Epithelial cell of esophagus (primary cell): ENCODE measurements around the gene TAC4.

Experiments
- DNase-seq: peaks from one replicate; pipeline ENCODE4 v3.0.0; 2010; ENCODE audit warnings: low read depth
- H3K4me3 ChIP-seq: 2 replicates; pipeline ENCODE4 v1.5.1; 2011; ENCODE audit warnings: mild to moderate bottlenecking, low read length, control low read depth
- TF ChIP-seq, protein P1 (sequence below): IDR thresholded peaks from 2 replicates; pipeline ENCODE4 v1.5.1; 2011; ENCODE audit warnings: low read depth, mild to moderate bottlenecking, low read length, control low read depth, inconsistent platforms; ENCODE audit not compliant: insufficient read depth; ENCODE audit errors: missing control alignments

Gene TAC4

DNA sequence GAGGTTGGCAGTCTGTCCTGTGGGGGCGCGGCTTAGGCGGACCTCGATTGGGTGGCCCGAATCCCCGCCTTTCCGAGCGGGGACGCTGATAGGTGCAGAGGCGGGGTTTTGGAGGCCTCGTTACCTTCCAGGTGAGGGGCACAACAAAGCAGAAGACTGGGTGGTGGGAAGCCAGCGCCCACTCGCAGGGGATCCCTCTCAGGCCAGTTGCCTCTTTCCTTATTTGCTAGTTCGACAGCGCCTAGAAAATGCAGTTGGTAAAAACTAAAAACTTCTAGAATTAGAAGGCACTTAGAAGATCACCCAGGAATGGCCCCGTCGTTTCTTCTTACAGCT lies 58.7 kb downstream of the TAC4 start:
- peak overlapping the region; percentile 99 for H3K4me3 ChIP-seq
- no peak for DNase-seq
- TF ChIP-seq, protein P1, sequence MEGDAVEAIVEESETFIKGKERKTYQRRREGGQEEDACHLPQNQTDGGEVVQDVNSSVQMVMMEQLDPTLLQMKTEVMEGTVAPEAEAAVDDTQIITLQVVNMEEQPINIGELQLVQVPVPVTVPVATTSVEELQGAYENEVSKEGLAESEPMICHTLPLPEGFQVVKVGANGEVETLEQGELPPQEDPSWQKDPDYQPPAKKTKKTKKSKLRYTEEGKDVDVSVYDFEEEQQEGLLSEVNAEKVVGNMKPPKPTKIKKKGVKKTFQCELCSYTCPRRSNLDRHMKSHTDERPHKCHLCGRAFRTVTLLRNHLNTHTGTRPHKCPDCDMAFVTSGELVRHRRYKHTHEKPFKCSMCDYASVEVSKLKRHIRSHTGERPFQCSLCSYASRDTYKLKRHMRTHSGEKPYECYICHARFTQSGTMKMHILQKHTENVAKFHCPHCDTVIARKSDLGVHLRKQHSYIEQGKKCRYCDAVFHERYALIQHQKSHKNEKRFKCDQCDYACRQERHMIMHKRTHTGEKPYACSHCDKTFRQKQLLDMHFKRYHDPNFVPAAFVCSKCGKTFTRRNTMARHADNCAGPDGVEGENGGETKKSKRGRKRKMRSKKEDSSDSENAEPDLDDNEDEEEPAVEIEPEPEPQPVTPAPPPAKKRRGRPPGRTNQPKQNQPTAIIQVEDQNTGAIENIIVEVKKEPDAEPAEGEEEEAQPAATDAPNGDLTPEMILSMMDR: no peak

DNA sequence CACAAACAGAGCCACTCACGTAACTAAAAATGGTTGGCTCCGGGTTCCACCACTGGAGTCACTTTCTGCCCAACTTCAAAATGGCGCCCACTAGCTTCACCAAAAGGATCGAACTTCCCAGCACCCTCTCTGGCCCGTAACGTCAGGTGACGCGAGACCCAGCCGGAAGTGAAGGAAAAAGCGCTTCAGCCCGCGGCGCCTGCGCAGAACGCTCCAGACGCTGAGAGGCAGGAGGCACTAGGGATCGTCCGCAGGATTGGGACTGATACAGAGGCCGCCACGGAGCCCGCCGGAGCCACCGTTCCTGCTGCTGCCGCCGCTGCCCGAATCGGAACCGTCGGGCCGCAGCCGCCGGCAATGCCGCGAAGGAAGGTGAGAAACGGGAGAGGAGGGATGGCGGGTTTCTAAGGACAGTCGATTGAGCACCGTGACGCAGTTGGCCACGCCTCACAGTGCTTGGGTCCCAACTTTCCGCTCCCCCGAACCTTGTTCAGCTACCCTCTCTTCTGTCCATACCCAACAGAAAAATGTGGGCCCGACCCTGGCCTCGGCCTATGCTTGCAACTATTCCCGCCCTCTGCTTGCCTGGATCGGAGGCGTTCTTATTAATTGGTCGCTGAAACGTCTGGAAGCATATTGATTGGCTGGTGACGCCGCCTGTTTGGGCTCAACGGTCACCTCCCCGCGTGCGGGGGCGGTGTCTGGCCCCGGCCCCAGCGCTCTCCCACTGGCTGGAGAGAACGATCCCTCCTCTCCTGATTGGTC lies 59.2 kb downstream of the TAC4 start, which contains the start of gene KAT7:
Gene KAT7, plus strand, starts transcription at position 204 of the 765 bp plus-strand sequence. Its CDS starts 154 bp downstream, at position 358.
- H3K4me3 ChIP-seq: peak within 1 kb of the TSS; percentile 99
- TF ChIP-seq, protein P1: peak; percentile 5
- peak; percentile 100 for DNase-seq
